ENCODE measurements around the gene ACSS3. TPM values are rescaled to one million over a fixed set of nuclear protein-coding genes. Genes with fewer than 3 reads are reported as not detected.
A peak's percentile ranks its signal among the peaks of the same experiment; 100 is the strongest.
"Not testable (repeated sequence)": the region's sequence is repeated elsewhere in the genome, so short reads cannot be mapped to it uniquely, and the experiment has no call there.

ACSS3 gene
- total RNA-seq, 1 donor from 2014 or later, result 7.7 TPM

GRCh38 chr12:81089412-81089811 lies 11.5 kb downstream of the ACSS3 start:
- DNase-seq (ENCODE audit: extremely low read depth, low read depth, low spot score), result no peak

GRCh38 chr12:81092053-81092452 lies 14.2 kb downstream of the ACSS3 start:
- no peak for DNase-seq (ENCODE audit: extremely low read depth, low read depth, low spot score)

GRCh38 chr12:81094718-81095360 lies 17.0 kb downstream of the ACSS3 start:
- no peak for DNase-seq (ENCODE audit: extremely low read depth, low read depth, low spot score)

GRCh38 chr12:81095501-81096232 lies 17.8 kb downstream of the ACSS3 start:
- no peak for DNase-seq (ENCODE audit: extremely low read depth, low read depth, low spot score)

GRCh38 chr12:81105687-81106086 lies 27.8 kb downstream of the ACSS3 start:
- DNase-seq (ENCODE audit: extremely low read depth, low read depth, low spot score), result no peak

- no peak for DNase-seq (ENCODE audit: extremely low read depth, low read depth, low spot score)
Measured at GRCh38 chr12:81114226-81114625, 36.3 kb downstream of the ACSS3 start.

- not testable (repeated sequence) for DNase-seq (ENCODE audit: extremely low read depth, low read depth, low spot score)
Measured at GRCh38 chr12:81119069-81119468, 41.2 kb downstream of the ACSS3 start.

GRCh38 chr12:81120961-81121360 lies 43.1 kb downstream of the ACSS3 start:
- DNase-seq (ENCODE audit: extremely low read depth, low read depth, low spot score), result no peak

GRCh38 chr12:81123611-81124010 lies 45.7 kb downstream of the ACSS3 start:
- no peak for DNase-seq (ENCODE audit: extremely low read depth, low read depth, low spot score)

- no peak for DNase-seq (ENCODE audit: extremely low read depth, low read depth, low spot score)
Measured at GRCh38 chr12:81125691-81126090, 47.8 kb downstream of the ACSS3 start.

GRCh38 chr12:81128930-81129554 lies 51.2 kb downstream of the ACSS3 start:
- peak; percentile 31 for DNase-seq (ENCODE audit: extremely low read depth, low read depth, low spot score)

- no peak for DNase-seq (ENCODE audit: extremely low read depth, low read depth, low spot score)
Measured at GRCh38 chr12:81136519-81136918, 58.6 kb downstream of the ACSS3 start.

- no peak for DNase-seq (ENCODE audit: extremely low read depth, low read depth, low spot score)
Measured at GRCh38 chr12:81137801-81138200, 59.9 kb downstream of the ACSS3 start.

- DNase-seq (ENCODE audit: extremely low read depth, low read depth, low spot score), result no peak
Measured at GRCh38 chr12:81141217-81141616, 63.3 kb downstream of the ACSS3 start.

GRCh38 chr12:81143057-81143456 lies 65.2 kb downstream of the ACSS3 start:
- no peak for DNase-seq (ENCODE audit: extremely low read depth, low read depth, low spot score)

GRCh38 chr12:81146228-81147225 lies 68.6 kb downstream of the ACSS3 start:
- DNase-seq (ENCODE audit: extremely low read depth, low read depth, low spot score), result no peak

GRCh38 chr12:81147292-81147919 lies 69.5 kb downstream of the ACSS3 start:
- DNase-seq (ENCODE audit: extremely low read depth, low read depth, low spot score), result no peak

- no peak for DNase-seq (ENCODE audit: extremely low read depth, low read depth, low spot score)
Measured at GRCh38 chr12:81150382-81150781, 72.5 kb downstream of the ACSS3 start.

GRCh38 chr12:81159856-81160255 lies 82.0 kb downstream of the ACSS3 start:
- DNase-seq (ENCODE audit: extremely low read depth, low read depth, low spot score), result no peak

GRCh38 chr12:81161680-81162079 lies 83.8 kb downstream of the ACSS3 start:
- no peak for DNase-seq (ENCODE audit: extremely low read depth, low read depth, low spot score)
